ENCODE data around the gene THRA. TPM values are rescaled to one million over a fixed set of nuclear protein-coding genes. Genes with fewer than 3 reads are reported as not detected.

The THRA gene
- total and polyA plus RNA-seq, 5 donors from 2014 or later, result 10.7 to 29.4 (median 15.2) TPM

DNA sequence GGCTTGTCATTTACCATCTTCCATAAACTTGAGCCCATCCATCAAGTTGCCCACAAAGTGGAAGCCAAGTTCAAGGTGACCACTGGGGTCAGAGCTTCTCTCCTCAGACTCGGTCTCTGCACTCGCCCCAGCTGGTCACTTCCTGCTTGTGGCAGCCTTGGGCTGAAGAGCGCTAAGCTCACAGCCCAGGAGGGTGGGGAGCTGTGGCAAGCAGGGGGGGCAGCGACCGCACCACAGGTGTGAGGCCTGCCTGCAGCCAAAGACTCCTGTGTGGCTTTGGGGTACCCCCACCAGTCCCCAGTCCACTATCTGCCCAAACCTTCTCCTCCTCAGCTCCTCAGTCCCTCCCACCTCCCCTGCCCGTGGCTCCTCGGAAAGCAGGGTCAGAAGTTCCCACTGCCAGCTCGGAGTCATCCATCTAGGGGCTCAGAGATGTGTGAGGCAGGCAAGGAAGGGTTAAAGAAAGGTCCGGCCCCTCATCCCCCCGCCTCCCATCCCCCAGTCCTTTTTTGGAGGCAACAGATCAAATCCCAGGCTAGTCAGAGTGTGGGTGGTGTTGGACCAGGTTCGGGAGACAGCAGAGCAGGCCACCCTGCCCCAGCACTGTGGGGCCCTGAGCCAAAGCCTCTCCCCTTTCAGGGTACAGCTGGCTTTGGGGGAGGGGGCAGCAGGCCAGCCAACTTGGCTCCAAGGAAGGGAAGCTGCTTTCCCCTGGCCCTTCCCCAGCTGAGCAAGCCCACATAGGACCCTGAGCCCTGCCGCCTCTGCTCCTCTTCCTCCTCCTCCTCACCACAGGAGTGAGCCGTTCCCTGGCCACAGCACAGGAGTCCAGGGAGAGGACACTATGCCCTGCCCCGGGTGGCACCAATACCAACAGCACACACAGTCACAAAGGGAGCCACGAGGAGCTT lies 44.3 kb upstream of the THRA start:
- peaks cover 0 to 6% (median 2%) of the 10 kb centered on the region in 4 donors for H3K4me1 Mint-ChIP-seq
- DNase-seq (no peak), ATAC-seq (ENCODE audit: low read depth in 2 of 2) (no peak)
- H3K27me3 Mint-ChIP-seq, result no peaks in the 10 kb centered on the region
- Histone ChIP-seq H3K36me3 (ENCODE audit: control insufficient read depth, insufficient read depth, low read length) (peaks cover 40% of the 10 kb centered on the region), H3K4me1 (ENCODE audit: control insufficient read depth, insufficient read depth, low read length, poor library complexity, severe bottlenecking) (no peaks in the 10 kb centered on the region), H3K9me3 (ENCODE audit: control insufficient read depth in 2 of 2, low read length in 2 of 2) (no peaks in the 10 kb centered on the region), H3K27me3 (ENCODE audit: control insufficient read depth, insufficient read depth, low read length) (no peaks in the 10 kb centered on the region), H3K27ac (ENCODE audit: insufficient read depth, low read length, poor library complexity, severe bottlenecking) (no peak overlapping the region), H3K4me3 (ENCODE audit: low read depth, low read length) (no peak overlapping the region)
- H3K27ac Mint-ChIP-seq, result peak overlapping the region in 1 of 3 donors; percentile 32
- no peak overlapping the region for H3K4me3 Mint-ChIP-seq
- peaks cover 0 to 1% (median 0%) of the 10 kb centered on the region in 7 donors for H3K9me3 Mint-ChIP-seq
- H3K36me3 Mint-ChIP-seq, result peaks cover 13% of the 10 kb centered on the region

DNA sequence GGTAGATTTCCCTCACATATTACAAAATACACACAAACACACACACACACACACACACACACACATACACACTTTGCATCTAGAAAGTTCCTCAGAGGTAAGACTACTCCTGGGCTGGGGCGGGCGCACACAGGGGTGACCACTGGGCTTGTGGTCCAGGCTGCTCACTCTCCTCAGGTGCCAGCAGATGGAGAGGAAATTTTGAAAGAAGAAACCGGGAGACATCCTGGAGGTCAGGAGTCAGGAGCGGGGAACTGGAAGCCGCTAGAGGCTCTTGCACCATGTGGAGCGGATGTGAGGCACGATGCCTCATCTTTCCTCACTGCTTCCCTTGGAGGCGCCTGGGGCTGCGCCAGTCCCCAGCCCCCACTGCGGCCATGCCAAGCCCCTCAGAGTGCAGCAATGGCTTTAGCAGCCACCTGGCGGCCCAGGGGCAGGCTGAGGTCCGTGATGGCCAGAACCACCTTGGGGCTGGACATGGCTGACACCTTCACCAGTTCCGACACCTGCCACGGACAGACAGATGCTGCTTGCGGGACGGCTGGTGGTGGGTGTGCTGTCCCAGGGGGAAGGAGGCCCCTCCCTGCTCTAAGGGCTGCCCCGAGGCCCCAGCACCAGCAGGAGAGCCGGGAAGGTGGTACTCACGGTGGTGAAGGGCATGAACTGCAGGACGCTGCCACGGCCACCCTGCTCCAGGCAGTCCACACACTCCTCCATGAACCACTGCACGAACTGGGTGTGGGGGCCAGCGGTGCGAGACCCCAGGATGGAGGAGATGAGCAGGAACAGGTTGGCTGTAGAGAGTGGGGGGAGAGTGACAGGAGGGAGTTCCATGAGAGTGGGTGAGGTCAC lies 43.4 kb upstream of the THRA start:
- no peaks in the 10 kb centered on the region for H3K9me3 ChIP-seq (ENCODE audit: control insufficient read depth in 2 of 2, low read length in 2 of 2)
- H3K4me3 ChIP-seq (ENCODE audit: low read depth, low read length), result no peak overlapping the region
- Mint-ChIP-seq H3K4me3 (no peak overlapping the region), H3K9me3 (peaks cover 0 to 1% (median 0%) of the 10 kb centered on the region in 7 donors), H3K27ac (peak overlapping the region in 1 of 3 donors; percentile 69), H3K4me1 (no peaks in the 10 kb centered on the region), H3K27me3 (no peaks in the 10 kb centered on the region), H3K36me3 (peaks cover 13% of the 10 kb centered on the region)
- no peaks in the 10 kb centered on the region for H3K27me3 ChIP-seq (ENCODE audit: control insufficient read depth, insufficient read depth, low read length)
- ATAC-seq (ENCODE audit: low read depth in 2 of 2), result no peak
- no peaks in the 10 kb centered on the region for H3K4me1 ChIP-seq (ENCODE audit: control insufficient read depth, insufficient read depth, low read length, poor library complexity, severe bottlenecking)
- DNase-seq, result no peak
- no peak overlapping the region for H3K27ac ChIP-seq (ENCODE audit: insufficient read depth, low read length, poor library complexity, severe bottlenecking)
- H3K36me3 ChIP-seq (ENCODE audit: control insufficient read depth, insufficient read depth, low read length), result peaks cover 40% of the 10 kb centered on the region

DNA sequence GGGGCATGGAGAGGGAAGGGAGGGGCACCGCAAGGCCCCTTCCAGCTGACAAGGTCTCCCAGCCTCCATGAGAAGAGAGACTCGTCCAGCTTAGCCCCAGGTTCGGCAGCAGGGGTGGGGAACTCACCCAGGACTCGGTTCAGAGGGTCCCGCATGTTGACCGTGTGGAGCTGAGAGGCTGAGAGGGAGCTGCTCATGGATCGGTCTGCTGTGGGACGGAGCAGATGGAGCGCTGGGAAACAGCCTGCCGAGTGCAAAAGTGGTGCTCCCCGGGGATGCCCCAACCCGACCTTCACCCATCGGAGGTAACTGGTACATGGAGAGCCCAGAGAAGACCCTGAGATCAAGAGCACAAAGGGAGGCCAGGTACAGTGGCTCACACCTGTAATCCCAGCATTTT lies 42.6 kb upstream of the THRA start:
- peak overlapping the region in 1 of 3 donors; percentile 69 for H3K27ac Mint-ChIP-seq

DNA sequence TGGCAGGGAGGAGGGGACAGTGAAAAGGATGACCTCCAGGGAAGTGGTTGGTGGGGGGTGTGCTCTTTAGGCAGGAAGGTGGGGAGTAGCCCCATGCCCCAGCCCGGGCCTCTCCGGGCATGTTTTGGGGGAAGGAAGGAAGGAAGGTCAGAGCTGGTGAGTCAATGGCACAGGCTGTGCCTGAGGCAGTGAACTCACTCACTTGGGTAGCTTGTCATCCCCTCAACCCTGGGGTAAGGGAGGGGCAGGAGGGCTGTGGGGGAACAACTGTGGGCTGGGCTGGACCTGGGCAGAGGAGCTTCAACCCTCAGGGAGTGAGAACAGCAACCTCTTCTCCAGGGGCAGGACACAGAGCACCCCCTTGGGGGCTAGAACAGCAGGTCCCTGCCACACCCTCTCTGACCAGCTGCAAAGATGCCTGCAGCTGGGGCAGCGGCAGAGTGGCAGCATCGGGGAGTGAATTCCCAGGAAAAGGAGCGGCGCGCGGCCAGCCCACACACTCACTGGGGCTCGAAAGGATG lies 41.3 kb upstream of the THRA start:
- Histone ChIP-seq H3K27ac (ENCODE audit: insufficient read depth, low read length, poor library complexity, severe bottlenecking) (no peak overlapping the region), H3K4me3 (ENCODE audit: low read depth, low read length) (no peak overlapping the region), H3K27me3 (ENCODE audit: control insufficient read depth, insufficient read depth, low read length) (no peaks in the 10 kb centered on the region), H3K9me3 (ENCODE audit: control insufficient read depth in 2 of 2, low read length in 2 of 2) (no peaks in the 10 kb centered on the region), H3K4me1 (ENCODE audit: control insufficient read depth, insufficient read depth, low read length, poor library complexity, severe bottlenecking) (peaks cover 6% of the 10 kb centered on the region), H3K36me3 (ENCODE audit: control insufficient read depth, insufficient read depth, low read length) (peaks cover 56% of the 10 kb centered on the region)
- no peak for ATAC-seq (ENCODE audit: low read depth in 2 of 2)
- peak overlapping the region in 1 of 3 donors; percentile 46 for H3K27ac Mint-ChIP-seq
- no peak overlapping the region for H3K4me3 Mint-ChIP-seq
- H3K9me3 Mint-ChIP-seq, result peaks cover 0 to 1% (median 0%) of the 10 kb centered on the region in 7 donors
- no peak for DNase-seq
- no peaks in the 10 kb centered on the region for H3K27me3 Mint-ChIP-seq
- peaks cover 27% of the 10 kb centered on the region for H3K36me3 Mint-ChIP-seq
- peaks cover 0 to 13% (median 9%) of the 10 kb centered on the region in 4 donors for H3K4me1 Mint-ChIP-seq

More for the DNA sequence above, 42.6 kb upstream of the THRA start:
- ATAC-seq (ENCODE audit: low read depth in 2 of 2) (no peak), DNase-seq (no peak)
- no peaks in the 10 kb centered on the region for H3K4me1 ChIP-seq (ENCODE audit: control insufficient read depth, insufficient read depth, low read length, poor library complexity, severe bottlenecking)
- H3K36me3 Mint-ChIP-seq, result peaks cover 14% of the 10 kb centered on the region
- peaks cover 0 to 1% (median 0%) of the 10 kb centered on the region in 7 donors for H3K9me3 Mint-ChIP-seq
- H3K9me3 ChIP-seq (ENCODE audit: control insufficient read depth in 2 of 2, low read length in 2 of 2), result no peaks in the 10 kb centered on the region
- H3K27ac ChIP-seq (ENCODE audit: insufficient read depth, low read length, poor library complexity, severe bottlenecking), result no peak overlapping the region
- no peak overlapping the region for H3K4me3 ChIP-seq (ENCODE audit: low read depth, low read length)
- no peak overlapping the region for H3K4me3 Mint-ChIP-seq
- H3K36me3 ChIP-seq (ENCODE audit: control insufficient read depth, insufficient read depth, low read length), result peaks cover 44% of the 10 kb centered on the region
- peaks cover 0 to under 1% (median 0%) of the 10 kb centered on the region in 4 donors for H3K4me1 Mint-ChIP-seq
- H3K27me3 ChIP-seq (ENCODE audit: control insufficient read depth, insufficient read depth, low read length), result no peaks in the 10 kb centered on the region
- H3K27me3 Mint-ChIP-seq, result no peaks in the 10 kb centered on the region

DNA sequence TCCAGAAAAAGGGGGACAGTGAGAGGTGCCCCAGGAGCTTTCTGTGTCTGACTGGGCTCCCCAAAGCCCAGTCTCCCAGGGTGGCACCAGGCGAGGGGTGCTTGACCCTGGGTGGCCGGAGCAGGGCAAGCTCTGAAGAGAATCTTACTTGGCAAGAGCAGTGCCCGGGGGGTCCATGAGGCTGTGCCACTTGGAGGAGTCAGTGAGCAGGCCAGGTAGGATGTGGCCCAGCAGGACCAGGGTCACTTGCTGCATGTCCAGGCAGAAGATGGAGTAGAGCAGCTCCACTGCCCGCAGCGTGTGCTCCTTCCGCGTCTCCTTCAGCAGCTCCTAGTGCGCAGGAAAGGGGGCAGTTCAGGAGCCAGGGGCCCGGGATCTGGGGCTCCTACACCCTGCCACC lies 40.3 kb upstream of the THRA start:
- peaks cover 27% of the 10 kb centered on the region for H3K36me3 Mint-ChIP-seq

DNA sequence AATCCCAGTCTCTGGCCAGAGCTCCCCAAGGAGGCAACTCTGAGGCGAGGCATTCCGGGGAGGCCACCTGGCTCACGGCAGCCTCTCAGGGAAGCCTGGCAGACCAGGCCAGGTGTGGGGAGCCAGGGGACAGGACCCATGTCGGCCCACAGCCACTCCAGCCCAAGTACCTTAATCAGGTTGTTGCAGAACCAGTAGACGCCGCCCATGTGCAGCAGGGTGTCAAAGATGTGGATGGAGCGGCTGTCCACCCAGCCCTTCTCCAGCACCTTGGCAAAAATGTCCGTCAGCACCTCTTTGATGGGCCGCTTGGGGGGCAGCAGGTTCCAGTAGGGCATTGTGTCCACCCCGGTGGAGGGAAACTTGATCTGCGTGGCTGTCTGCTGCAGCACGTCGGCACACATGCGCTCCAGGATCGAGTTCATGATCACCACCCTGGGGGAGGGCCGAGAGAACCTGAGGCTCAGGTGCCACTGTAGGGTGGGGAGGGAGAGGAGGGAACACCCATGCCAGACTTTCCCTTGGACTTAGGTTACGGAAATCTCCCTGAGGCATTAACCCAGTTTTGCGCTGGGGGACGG lies 39.7 kb upstream of the THRA start:
- Mint-ChIP-seq H3K9me3 (peaks cover 0 to 1% (median 0%) of the 10 kb centered on the region in 7 donors), H3K27me3 (no peaks in the 10 kb centered on the region), H3K36me3 (peaks cover 27% of the 10 kb centered on the region), H3K4me3 (no peak overlapping the region), H3K4me1 (peaks cover 5 to 22% (median 14%) of the 10 kb centered on the region in 4 donors), H3K27ac (no peak overlapping the region)
- Histone ChIP-seq H3K27ac (ENCODE audit: insufficient read depth, low read length, poor library complexity, severe bottlenecking) (no peak overlapping the region), H3K36me3 (ENCODE audit: control insufficient read depth, insufficient read depth, low read length) (peaks cover 58% of the 10 kb centered on the region), H3K27me3 (ENCODE audit: control insufficient read depth, insufficient read depth, low read length) (no peaks in the 10 kb centered on the region), H3K4me1 (ENCODE audit: control insufficient read depth, insufficient read depth, low read length, poor library complexity, severe bottlenecking) (peaks cover 13% of the 10 kb centered on the region), H3K9me3 (ENCODE audit: control insufficient read depth in 2 of 2, low read length in 2 of 2) (no peaks in the 10 kb centered on the region), H3K4me3 (ENCODE audit: low read depth, low read length) (no peak overlapping the region)
- ATAC-seq (ENCODE audit: low read depth in 2 of 2), result no peak
- no peak for DNase-seq

More for the DNA sequence above, 40.3 kb upstream of the THRA start:
- H3K36me3 ChIP-seq (ENCODE audit: control insufficient read depth, insufficient read depth, low read length), result peaks cover 57% of the 10 kb centered on the region
- H3K4me3 ChIP-seq (ENCODE audit: low read depth, low read length), result no peak overlapping the region
- no peak for DNase-seq
- no peak for ATAC-seq (ENCODE audit: low read depth in 2 of 2)
- no peaks in the 10 kb centered on the region for H3K27me3 ChIP-seq (ENCODE audit: control insufficient read depth, insufficient read depth, low read length)
- H3K4me1 Mint-ChIP-seq, result peaks cover 5 to 22% (median 14%) of the 10 kb centered on the region in 4 donors
- H3K9me3 ChIP-seq (ENCODE audit: control insufficient read depth in 2 of 2, low read length in 2 of 2), result no peaks in the 10 kb centered on the region
- no peak overlapping the region for H3K27ac Mint-ChIP-seq
- H3K4me1 ChIP-seq (ENCODE audit: control insufficient read depth, insufficient read depth, low read length, poor library complexity, severe bottlenecking), result peaks cover 13% of the 10 kb centered on the region
- no peaks in the 10 kb centered on the region for H3K27me3 Mint-ChIP-seq
- H3K9me3 Mint-ChIP-seq, result peaks cover 0 to 1% (median 0%) of the 10 kb centered on the region in 7 donors
- H3K27ac ChIP-seq (ENCODE audit: insufficient read depth, low read length, poor library complexity, severe bottlenecking), result no peak overlapping the region
- no peak overlapping the region for H3K4me3 Mint-ChIP-seq

DNA sequence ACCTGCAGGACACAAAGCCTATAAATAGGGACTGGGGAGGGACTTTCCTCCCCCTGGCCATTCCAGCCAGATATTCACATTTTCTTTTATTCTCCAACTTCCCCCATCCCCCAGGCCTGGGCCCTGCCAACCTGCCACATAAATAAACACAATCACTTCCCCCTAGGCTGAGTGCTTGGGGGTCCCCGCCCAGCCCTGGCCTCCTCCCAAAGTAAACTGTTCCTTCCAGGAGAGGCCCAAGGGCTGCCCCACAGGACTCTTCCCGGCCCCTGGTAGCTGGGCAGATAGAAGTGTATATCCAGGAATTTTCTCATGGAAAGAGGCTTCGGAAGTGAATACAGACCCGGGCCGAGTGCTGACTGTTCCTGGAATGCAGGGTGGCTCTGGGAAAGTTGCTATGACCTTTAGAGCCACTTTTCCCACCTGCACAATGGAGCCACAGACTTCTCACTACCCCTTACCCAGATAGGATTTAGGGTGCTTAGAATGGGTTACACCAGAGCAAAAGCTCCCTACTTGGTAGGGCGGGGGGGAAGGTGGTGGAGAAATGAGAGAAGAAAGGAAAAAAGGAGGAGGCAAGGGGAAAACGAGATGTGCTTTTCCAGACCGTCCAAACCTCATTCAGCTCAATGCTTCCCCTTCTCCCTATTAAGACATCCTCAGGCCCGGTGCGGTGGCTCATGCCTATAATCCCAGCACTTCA lies 39.0 kb upstream of the THRA start:
- ATAC-seq (ENCODE audit: low read depth in 2 of 2) (no peak), DNase-seq (no peak)
- Histone ChIP-seq H3K36me3 (ENCODE audit: control insufficient read depth, insufficient read depth, low read length) (peaks cover 62% of the 10 kb centered on the region), H3K9me3 (ENCODE audit: control insufficient read depth in 2 of 2, low read length in 2 of 2) (no peaks in the 10 kb centered on the region), H3K4me1 (ENCODE audit: control insufficient read depth, insufficient read depth, low read length, poor library complexity, severe bottlenecking) (peaks cover 13% of the 10 kb centered on the region), H3K27me3 (ENCODE audit: control insufficient read depth, insufficient read depth, low read length) (no peaks in the 10 kb centered on the region), H3K4me3 (ENCODE audit: low read depth, low read length) (no peak overlapping the region), H3K27ac (ENCODE audit: insufficient read depth, low read length, poor library complexity, severe bottlenecking) (no peak overlapping the region)
- peaks cover 0 to 1% (median 0%) of the 10 kb centered on the region in 7 donors for H3K9me3 Mint-ChIP-seq
- H3K4me3 Mint-ChIP-seq, result no peak overlapping the region
- H3K27me3 Mint-ChIP-seq, result no peaks in the 10 kb centered on the region
- H3K27ac Mint-ChIP-seq, result no peak overlapping the region
- H3K36me3 Mint-ChIP-seq, result peaks cover 30% of the 10 kb centered on the region
- H3K4me1 Mint-ChIP-seq, result peaks cover 5 to 22% (median 14%) of the 10 kb centered on the region in 4 donors

Data from CD4-positive, CD25-positive, alpha-beta regulatory T cell (primary cell).